DND-41 (cell line): ENCODE measurements around the gene NR0B1.

ENCODE experiments used
- ATAC-seq: fragments of 200-7000 bp; cut with Tn5 transposase; 3 replicates; pipeline ENCODE4 v1.9.1; 2021; ENCODE audit warnings: low read depth; ENCODE audit not compliant: insufficient read depth
- DNase-seq: peaks from one replicate; pipeline ENCODE4 v3.0.0-alpha.2; 2020
- H2AFZ ChIP-seq: 2 replicates; pipeline ENCODE4 v1.6.0; 2012; ENCODE audit warnings: low read depth, low read length
- H3K27ac ChIP-seq: 2 replicates; pipeline ENCODE4 v1.5.1; 2012; ENCODE audit warnings: low read length, inconsistent platforms
- H3K27me3 ChIP-seq: fragments of 200-600 bp; sonication (generic); 2 replicates; pipeline ENCODE4 v1.6.0; 2012; ENCODE audit warnings: low read length, mild to moderate bottlenecking, inconsistent platforms; ENCODE audit not compliant: insufficient read depth, poor library complexity
- H3K36me3 ChIP-seq: 2 replicates; pipeline ENCODE4 v1.5.1; 2012; ENCODE audit warnings: low read length, inconsistent platforms; ENCODE audit not compliant: insufficient read depth
- H3K4me1 ChIP-seq: 2 replicates; pipeline ENCODE4 v1.5.1; 2012; ENCODE audit warnings: mild to moderate bottlenecking, low read length; ENCODE audit not compliant: insufficient read depth
- H3K4me2 ChIP-seq: 2 replicates; pipeline ENCODE4 v1.6.0; 2012; ENCODE audit warnings: mild to moderate bottlenecking, moderate library complexity, low read length, inconsistent platforms; ENCODE audit not compliant: insufficient read depth
- H3K4me3 ChIP-seq, 2 experiments: fragments of 200-600 bp in 1 of 2; shearing (Covaris generic) in 1 of 2; 2 replicates each; pipeline ENCODE4 v1.5.1; 2012 to 2016; ENCODE audit warnings: inconsistent platforms in 2 of 2, low read length in 2 of 2, mild to moderate bottlenecking in 2 of 2, low read depth in 1 of 2, moderate library complexity in 1 of 2
- H3K79me2 ChIP-seq: 2 replicates; pipeline ENCODE4 v1.6.0; 2012; ENCODE audit warnings: low read length, inconsistent platforms; ENCODE audit not compliant: insufficient read depth
- H3K9ac ChIP-seq: 2 replicates; pipeline ENCODE4 v1.6.0; 2012; ENCODE audit warnings: low read depth, mild to moderate bottlenecking, inconsistent platforms, low read length, moderate library complexity
- H3K9me3 ChIP-seq: 2 replicates; pipeline ENCODE4 v1.5.1; 2012; ENCODE audit warnings: low read length, moderate library complexity, mild to moderate bottlenecking, inconsistent platforms; ENCODE audit not compliant: insufficient read depth, severe bottlenecking
- H4K20me1 ChIP-seq: 2 replicates; pipeline ENCODE4 v1.6.0; 2012; ENCODE audit warnings: low read length; ENCODE audit not compliant: insufficient read depth
- EZH2 ChIP-seq: IDR thresholded peaks from 3 replicates; pipeline ENCODE4 v1.6.1; 2012; ENCODE audit warnings: borderline replicate concordance, low read depth, mild to moderate bottlenecking, moderate library complexity, low read length, inconsistent platforms; ENCODE audit not compliant: severe bottlenecking
- TF ChIP-seq, protein P1 (sequence below): IDR thresholded peaks from 2 replicates; pipeline ENCODE4 v1.5.1; 2012; ENCODE audit warnings: borderline replicate concordance, low read length, moderate library complexity, mild to moderate bottlenecking; ENCODE audit not compliant: poor library complexity, severe bottlenecking; ENCODE audit errors: extremely low read depth

Gene NR0B1

GRCh38 chrX:30301208-30301607, 8.0 kb downstream of the NR0B1 start:
- Histone ChIP-seq H2AFZ (no peak overlapping the region), H3K9me3 (no peaks in the 10 kb centered on the region), H3K9ac (no peak overlapping the region), H3K79me2 (no peaks in the 10 kb centered on the region), H3K36me3 (no peaks in the 10 kb centered on the region), H3K4me2 (no peak overlapping the region), H3K27ac (no peak overlapping the region), H3K27me3 (no peaks in the 10 kb centered on the region), H3K4me1 (no peaks in the 10 kb centered on the region), H4K20me1 (no peaks in the 10 kb centered on the region), H3K4me3 (no peak overlapping the region)
- no peak for ATAC-seq
- TF ChIP-seq, protein P1, sequence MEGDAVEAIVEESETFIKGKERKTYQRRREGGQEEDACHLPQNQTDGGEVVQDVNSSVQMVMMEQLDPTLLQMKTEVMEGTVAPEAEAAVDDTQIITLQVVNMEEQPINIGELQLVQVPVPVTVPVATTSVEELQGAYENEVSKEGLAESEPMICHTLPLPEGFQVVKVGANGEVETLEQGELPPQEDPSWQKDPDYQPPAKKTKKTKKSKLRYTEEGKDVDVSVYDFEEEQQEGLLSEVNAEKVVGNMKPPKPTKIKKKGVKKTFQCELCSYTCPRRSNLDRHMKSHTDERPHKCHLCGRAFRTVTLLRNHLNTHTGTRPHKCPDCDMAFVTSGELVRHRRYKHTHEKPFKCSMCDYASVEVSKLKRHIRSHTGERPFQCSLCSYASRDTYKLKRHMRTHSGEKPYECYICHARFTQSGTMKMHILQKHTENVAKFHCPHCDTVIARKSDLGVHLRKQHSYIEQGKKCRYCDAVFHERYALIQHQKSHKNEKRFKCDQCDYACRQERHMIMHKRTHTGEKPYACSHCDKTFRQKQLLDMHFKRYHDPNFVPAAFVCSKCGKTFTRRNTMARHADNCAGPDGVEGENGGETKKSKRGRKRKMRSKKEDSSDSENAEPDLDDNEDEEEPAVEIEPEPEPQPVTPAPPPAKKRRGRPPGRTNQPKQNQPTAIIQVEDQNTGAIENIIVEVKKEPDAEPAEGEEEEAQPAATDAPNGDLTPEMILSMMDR: no peak
- TF ChIP-seq EZH2: no peak
- no peak for DNase-seq

DNA sequence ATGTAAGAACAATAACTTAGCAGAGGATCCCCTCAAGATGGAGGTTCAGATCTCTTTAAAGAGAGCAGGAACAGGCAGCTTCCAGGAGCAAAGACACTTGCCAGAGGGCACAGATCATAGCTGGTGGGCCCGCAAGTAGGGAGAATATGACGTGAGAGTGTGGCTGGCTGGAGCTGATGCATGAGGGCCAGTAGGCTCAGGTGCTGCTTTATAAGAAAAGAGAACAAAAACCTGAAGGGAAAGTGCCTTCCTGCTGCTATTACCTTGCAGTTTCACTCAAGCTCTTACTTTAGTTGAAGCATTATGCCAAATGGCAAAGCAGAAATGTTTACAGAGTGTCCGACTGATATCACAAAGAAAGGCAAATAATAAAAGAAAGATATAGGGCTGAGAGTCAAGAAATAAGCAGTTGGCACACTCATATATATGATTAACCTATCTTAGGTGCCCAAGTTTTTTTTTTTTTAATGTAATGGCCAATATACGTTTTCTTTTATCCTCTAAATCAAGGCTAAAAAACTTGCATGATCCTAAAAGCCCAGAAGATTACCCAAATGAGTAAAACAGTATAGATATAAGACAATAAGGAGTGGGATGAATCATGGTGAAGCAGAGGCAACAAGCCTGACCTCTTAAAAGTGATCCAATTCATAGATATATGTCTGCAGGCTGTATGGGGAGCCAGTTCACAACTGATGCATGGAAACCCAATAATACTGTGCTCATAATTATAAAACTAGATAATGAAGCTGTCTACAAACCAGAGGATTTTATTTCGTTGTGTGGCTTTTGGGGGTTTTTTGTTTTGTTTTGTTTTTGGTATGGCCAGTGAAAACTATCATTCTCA, 12.6 kb downstream of the NR0B1 start:
- no peak for DNase-seq
- TF ChIP-seq, protein P1: no peak
- no peak for TF ChIP-seq EZH2
- no peak for ATAC-seq
- no peaks in the 10 kb centered on the region for H3K27me3 ChIP-seq
- no peak overlapping the region for H3K9ac ChIP-seq
- H4K20me1 ChIP-seq: no peaks in the 10 kb centered on the region
- no peaks in the 10 kb centered on the region for H3K9me3 ChIP-seq
- H3K4me3 ChIP-seq: no peak overlapping the region
- H3K27ac ChIP-seq: no peak overlapping the region
- no peaks in the 10 kb centered on the region for H3K79me2 ChIP-seq
- no peaks in the 10 kb centered on the region for H3K4me1 ChIP-seq
- no peak overlapping the region for H2AFZ ChIP-seq
- H3K36me3 ChIP-seq: no peaks in the 10 kb centered on the region
- no peak overlapping the region for H3K4me2 ChIP-seq

- DNase-seq: no peak
These were observed 25.6 kb downstream of the NR0B1 start for GRCh38 chrX:30283456-30284200.

More at GRCh38 chrX:30283456-30284200, 25.6 kb downstream of the NR0B1 start:
- Histone ChIP-seq H3K27me3 (no peaks in the 10 kb centered on the region), H2AFZ (no peak overlapping the region), H3K79me2 (no peaks in the 10 kb centered on the region), H3K4me2 (no peak overlapping the region), H3K4me3 (no peak overlapping the region), H3K36me3 (no peaks in the 10 kb centered on the region), H4K20me1 (no peaks in the 10 kb centered on the region), H3K9ac (no peak overlapping the region), H3K27ac (no peak overlapping the region), H3K4me1 (peaks cover 12% of the 10 kb centered on the region), H3K9me3 (no peaks in the 10 kb centered on the region)
- ATAC-seq: no peak
- TF ChIP-seq, protein P1: no peak
- no peak for TF ChIP-seq EZH2
